WTC11 (cell line): ENCODE measurements around the gene KDM4C. TPM values are rescaled to one million over a fixed set of nuclear protein-coding genes. Genes with fewer than 3 reads are reported as not detected.

Source experiments
- ATAC-seq: fragments of 200-7000 bp; cut with Tn5 transposase; 2 replicates; pipeline ENCODE4 v1.10.0; 2021; ENCODE audit warnings: mild to moderate bottlenecking, moderate library complexity
- CTCF ChIA-PET: fragments of 300-600 bp; sonication (Branson Sonifier 250); formaldehyde crosslinking; loops from one replicate; lab custom pipeline; 2021; ENCODE audit warnings: antibody characterized with exemption; lab: Charles Lee
- POLR2A ChIA-PET: fragments of 350-600 bp; sonication (Branson Sonifier 250); formaldehyde crosslinking; loops from one replicate; lab custom pipeline; 2021; ENCODE audit warnings: antibody characterized with exemption; lab: Charles Lee
- DNase-seq: peaks from one replicate; pipeline ENCODE4 v3.0.0; 2021; ENCODE audit warnings: low spot score
- H3K27ac Mint-ChIP-seq: 2 replicates; pipeline ENCODE4 v1.8.0; 2021; ENCODE audit warnings: mixed read lengths
- H3K27me3 Mint-ChIP-seq: 2 replicates; pipeline ENCODE4 v1.8.0; 2021; ENCODE audit warnings: low read depth, mild to moderate bottlenecking, moderate library complexity, mixed read lengths
- H3K36me3 Mint-ChIP-seq: 2 replicates; pipeline ENCODE4 v1.8.0; 2021; ENCODE audit warnings: mixed read lengths
- H3K4me1 Mint-ChIP-seq: 2 replicates; pipeline ENCODE4 v1.8.0; 2022; ENCODE audit warnings: mixed read lengths
- H3K4me3 Mint-ChIP-seq: 2 replicates; pipeline ENCODE4 v1.8.0; 2021; ENCODE audit warnings: mild to moderate bottlenecking, moderate library complexity, mixed read lengths
- H3K9me3 Mint-ChIP-seq: 2 replicates; pipeline ENCODE4 v1.8.0; 2021; ENCODE audit warnings: mixed read lengths
- CBFB ChIP-seq: sonication (generic); formaldehyde crosslinking; IDR thresholded peaks from 2 replicates; pipeline ENCODE4 v1.8.1; 2022; ENCODE audit warnings: mild to moderate bottlenecking, low read depth, missing genetic modification reagents
- ELF4 ChIP-seq: sonication (generic); formaldehyde crosslinking; IDR thresholded peaks from 2 replicates; pipeline ENCODE4 v1.8.1; 2022; ENCODE audit warnings: low read depth, mild to moderate bottlenecking, moderate library complexity, missing genetic modification reagents
- GRHL2 ChIP-seq: fragments of 250-450 bp; sonication (Bioruptor Pico); IDR thresholded peaks from 2 replicates; pipeline ENCODE4 v1.8.0; 2022; ENCODE audit warnings: mild to moderate bottlenecking, moderate library complexity; ENCODE audit not compliant: insufficient replicate concordance, severe bottlenecking
- GTF2I ChIP-seq: fragments of 250-450 bp; sonication (Bioruptor Pico); conservative IDR thresholded peaks from 2 replicates; pipeline ENCODE4 v1.4.0; 2021; ENCODE audit warnings: mild to moderate bottlenecking
- HMGA2 ChIP-seq: fragments of 250-450 bp; sonication (Bioruptor Pico); IDR thresholded peaks from 2 replicates; pipeline ENCODE4 v1.4.0; 2021; ENCODE audit warnings: mild to moderate bottlenecking, moderate library complexity
- NFATC4 ChIP-seq: fragments of 250-450 bp; sonication (Bioruptor Pico); IDR thresholded peaks from 2 replicates; pipeline ENCODE4 v1.9.0; 2021; ENCODE audit warnings: mild to moderate bottlenecking
- SMAD4 ChIP-seq: sonication (generic); formaldehyde crosslinking; IDR thresholded peaks from 2 replicates; pipeline ENCODE4 v1.8.0; 2022; ENCODE audit warnings: mild to moderate bottlenecking, missing genetic modification reagents
- SP1 ChIP-seq: sonication (generic); formaldehyde crosslinking; conservative IDR thresholded peaks from 2 replicates; pipeline ENCODE4 v1.8.1; 2022; ENCODE audit warnings: missing genetic modification reagents
- TCF7 ChIP-seq: sonication (generic); formaldehyde crosslinking; IDR thresholded peaks from 2 replicates; pipeline ENCODE4 v1.8.0; 2022; ENCODE audit warnings: mild to moderate bottlenecking, low read depth, missing genetic modification reagents, moderate library complexity
- TP53 ChIP-seq: sonication (generic); formaldehyde crosslinking; IDR thresholded peaks from 2 replicates; pipeline ENCODE4 v1.8.1; 2023; ENCODE audit warnings: mild to moderate bottlenecking, missing genetic modification reagents
- ZNF317 ChIP-seq: sonication (generic); formaldehyde crosslinking; IDR thresholded peaks from 2 replicates; pipeline ENCODE4 v1.8.1; 2023; ENCODE audit warnings: low read depth, mild to moderate bottlenecking, moderate library complexity, missing genetic modification reagents, borderline replicate concordance
- ZNF423 ChIP-seq: fragments of 250-450 bp; sonication (Bioruptor Pico); IDR thresholded peaks from 2 replicates; pipeline ENCODE4 v2.1.2; 2022; ENCODE audit warnings: mild to moderate bottlenecking, moderate library complexity
- total RNA-seq: library from RNA; stranded (reverse); gene quantifications from 3 replicates; pipeline ENCODE4 v1.2.3, GENCODE V29; 2021
- TF ChIP-seq, protein P1 (sequence below): sonication (generic); formaldehyde crosslinking; IDR thresholded peaks from 2 replicates; pipeline ENCODE4 v1.8.0; 2022; ENCODE audit warnings: mild to moderate bottlenecking, missing genetic modification reagents
- TF ChIP-seq, protein P2 (sequence below): sonication (generic); formaldehyde crosslinking; IDR thresholded peaks from 2 replicates; pipeline ENCODE4 v1.8.0; 2023; ENCODE audit warnings: missing genetic modification reagents, mild to moderate bottlenecking, borderline replicate concordance
- TF ChIP-seq, protein P3 (sequence below): sonication (generic); formaldehyde crosslinking; IDR thresholded peaks from 2 replicates; pipeline ENCODE4 v1.8.1; 2022; ENCODE audit warnings: low read depth, missing genetic modification reagents, borderline replicate concordance
- TF ChIP-seq, protein P4 (sequence below): fragments of 200-600 bp; IDR thresholded peaks from 2 replicates; pipeline ENCODE4 v1.8.0; 2022; ENCODE audit warnings: antibody characterized with exemption
- TF ChIP-seq, protein P5 (sequence below): sonication (generic); formaldehyde crosslinking; IDR thresholded peaks from 2 replicates; pipeline ENCODE4 v1.8.0; 2022; ENCODE audit warnings: missing genetic modification reagents
- TF ChIP-seq, protein P6 (sequence below): fragments of 250-450 bp; sonication (Bioruptor Pico); IDR thresholded peaks from 2 replicates; pipeline ENCODE4 v1.9.0; 2021; ENCODE audit warnings: moderate library complexity, mild to moderate bottlenecking, inconsistent platforms, borderline replicate concordance

Gene KDM4C
- total RNA-seq, 1 experiment from 2014 or later: 29.2 TPM

DNA sequence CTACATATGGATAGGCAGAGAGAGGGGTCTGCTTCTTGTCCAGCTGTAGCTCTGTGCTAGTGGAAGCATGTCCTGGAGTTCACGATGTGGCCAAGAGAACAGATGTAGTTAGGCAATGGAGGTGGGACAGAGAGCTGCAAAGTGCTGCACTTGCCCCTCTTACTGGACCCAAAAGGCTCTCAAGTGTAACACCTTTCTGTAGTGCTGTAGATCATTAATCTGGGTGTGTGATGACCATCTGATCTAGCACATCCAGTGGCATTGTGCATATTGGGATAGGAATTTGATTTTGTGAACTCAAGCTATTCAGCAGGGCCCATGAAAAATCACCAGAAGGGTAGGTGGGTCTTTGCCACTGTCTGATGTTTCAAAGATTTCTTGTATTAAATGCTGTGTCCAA, 151.4 kb downstream of the KDM4C start:
- no peak overlapping the region for H3K4me3 Mint-ChIP-seq
- TF ChIP-seq ZNF423 (CRISPR knock-in tag) (no peak), TP53 (CRISPR knock-in tag) (no peak), SMAD4 (CRISPR knock-in tag) (no peak), SP1 (CRISPR knock-in tag) (no peak), GTF2I (CRISPR knock-in tag) (no peak)
- TF ChIP-seq, protein P1, sequence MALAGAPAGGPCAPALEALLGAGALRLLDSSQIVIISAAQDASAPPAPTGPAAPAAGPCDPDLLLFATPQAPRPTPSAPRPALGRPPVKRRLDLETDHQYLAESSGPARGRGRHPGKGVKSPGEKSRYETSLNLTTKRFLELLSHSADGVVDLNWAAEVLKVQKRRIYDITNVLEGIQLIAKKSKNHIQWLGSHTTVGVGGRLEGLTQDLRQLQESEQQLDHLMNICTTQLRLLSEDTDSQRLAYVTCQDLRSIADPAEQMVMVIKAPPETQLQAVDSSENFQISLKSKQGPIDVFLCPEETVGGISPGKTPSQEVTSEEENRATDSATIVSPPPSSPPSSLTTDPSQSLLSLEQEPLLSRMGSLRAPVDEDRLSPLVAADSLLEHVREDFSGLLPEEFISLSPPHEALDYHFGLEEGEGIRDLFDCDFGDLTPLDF (CRISPR knock-in tag): no peak
- TF ChIP-seq, protein P2, sequence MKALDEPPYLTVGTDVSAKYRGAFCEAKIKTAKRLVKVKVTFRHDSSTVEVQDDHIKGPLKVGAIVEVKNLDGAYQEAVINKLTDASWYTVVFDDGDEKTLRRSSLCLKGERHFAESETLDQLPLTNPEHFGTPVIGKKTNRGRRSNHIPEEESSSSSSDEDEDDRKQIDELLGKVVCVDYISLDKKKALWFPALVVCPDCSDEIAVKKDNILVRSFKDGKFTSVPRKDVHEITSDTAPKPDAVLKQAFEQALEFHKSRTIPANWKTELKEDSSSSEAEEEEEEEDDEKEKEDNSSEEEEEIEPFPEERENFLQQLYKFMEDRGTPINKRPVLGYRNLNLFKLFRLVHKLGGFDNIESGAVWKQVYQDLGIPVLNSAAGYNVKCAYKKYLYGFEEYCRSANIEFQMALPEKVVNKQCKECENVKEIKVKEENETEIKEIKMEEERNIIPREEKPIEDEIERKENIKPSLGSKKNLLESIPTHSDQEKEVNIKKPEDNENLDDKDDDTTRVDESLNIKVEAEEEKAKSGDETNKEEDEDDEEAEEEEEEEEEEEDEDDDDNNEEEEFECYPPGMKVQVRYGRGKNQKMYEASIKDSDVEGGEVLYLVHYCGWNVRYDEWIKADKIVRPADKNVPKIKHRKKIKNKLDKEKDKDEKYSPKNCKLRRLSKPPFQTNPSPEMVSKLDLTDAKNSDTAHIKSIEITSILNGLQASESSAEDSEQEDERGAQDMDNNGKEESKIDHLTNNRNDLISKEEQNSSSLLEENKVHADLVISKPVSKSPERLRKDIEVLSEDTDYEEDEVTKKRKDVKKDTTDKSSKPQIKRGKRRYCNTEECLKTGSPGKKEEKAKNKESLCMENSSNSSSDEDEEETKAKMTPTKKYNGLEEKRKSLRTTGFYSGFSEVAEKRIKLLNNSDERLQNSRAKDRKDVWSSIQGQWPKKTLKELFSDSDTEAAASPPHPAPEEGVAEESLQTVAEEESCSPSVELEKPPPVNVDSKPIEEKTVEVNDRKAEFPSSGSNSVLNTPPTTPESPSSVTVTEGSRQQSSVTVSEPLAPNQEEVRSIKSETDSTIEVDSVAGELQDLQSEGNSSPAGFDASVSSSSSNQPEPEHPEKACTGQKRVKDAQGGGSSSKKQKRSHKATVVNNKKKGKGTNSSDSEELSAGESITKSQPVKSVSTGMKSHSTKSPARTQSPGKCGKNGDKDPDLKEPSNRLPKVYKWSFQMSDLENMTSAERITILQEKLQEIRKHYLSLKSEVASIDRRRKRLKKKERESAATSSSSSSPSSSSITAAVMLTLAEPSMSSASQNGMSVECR: no peak
- TF ChIP-seq, protein P3, sequence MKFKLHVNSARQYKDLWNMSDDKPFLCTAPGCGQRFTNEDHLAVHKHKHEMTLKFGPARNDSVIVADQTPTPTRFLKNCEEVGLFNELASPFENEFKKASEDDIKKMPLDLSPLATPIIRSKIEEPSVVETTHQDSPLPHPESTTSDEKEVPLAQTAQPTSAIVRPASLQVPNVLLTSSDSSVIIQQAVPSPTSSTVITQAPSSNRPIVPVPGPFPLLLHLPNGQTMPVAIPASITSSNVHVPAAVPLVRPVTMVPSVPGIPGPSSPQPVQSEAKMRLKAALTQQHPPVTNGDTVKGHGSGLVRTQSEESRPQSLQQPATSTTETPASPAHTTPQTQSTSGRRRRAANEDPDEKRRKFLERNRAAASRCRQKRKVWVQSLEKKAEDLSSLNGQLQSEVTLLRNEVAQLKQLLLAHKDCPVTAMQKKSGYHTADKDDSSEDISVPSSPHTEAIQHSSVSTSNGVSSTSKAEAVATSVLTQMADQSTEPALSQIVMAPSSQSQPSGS (CRISPR knock-in tag): no peak
- peaks cover 44% of the 10 kb centered on the region for H3K4me1 Mint-ChIP-seq
- no peak for DNase-seq
- no peak; the same call in 1 of the 2 replicates for ATAC-seq
- no peaks in the 10 kb centered on the region for H3K9me3 Mint-ChIP-seq
- H3K27ac Mint-ChIP-seq: no peak overlapping the region; the same call in 1 of the 2 replicates
- no peaks in the 10 kb centered on the region for H3K36me3 Mint-ChIP-seq
- no peaks in the 10 kb centered on the region for H3K27me3 Mint-ChIP-seq
- POLR2A ChIA-PET: no interaction called here
- CTCF ChIA-PET: interaction anchor here (1.0 to 2.6 kb wide), 6 partner anchors 23 to 325 kb away, joined by 3 to 13 read pairs (median 5); no protein-coding TSS in a partner anchor

DNA sequence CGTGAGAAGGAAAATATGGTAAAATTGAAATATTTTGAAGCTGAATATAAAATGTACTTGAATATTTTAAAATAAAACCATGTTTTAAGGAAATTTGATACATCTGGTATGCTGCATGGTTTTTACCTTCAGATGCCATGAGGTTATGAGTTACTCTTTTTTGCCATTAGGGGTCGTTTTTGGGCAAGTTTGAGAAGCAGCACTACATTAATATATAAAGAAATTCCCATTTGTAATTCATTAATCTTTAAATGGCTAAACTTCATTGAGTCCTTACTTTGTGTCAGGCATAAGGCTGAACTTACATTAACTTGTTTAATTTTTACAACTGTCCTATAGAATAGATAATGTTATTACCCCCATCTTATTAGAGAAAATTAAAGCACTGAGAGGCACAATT, 152.3 kb downstream of the KDM4C start:
- peaks cover 50% of the 10 kb centered on the region for H3K4me1 Mint-ChIP-seq
- TF ChIP-seq TCF7 (CRISPR knock-in tag): no peak
- TF ChIP-seq, protein P4, sequence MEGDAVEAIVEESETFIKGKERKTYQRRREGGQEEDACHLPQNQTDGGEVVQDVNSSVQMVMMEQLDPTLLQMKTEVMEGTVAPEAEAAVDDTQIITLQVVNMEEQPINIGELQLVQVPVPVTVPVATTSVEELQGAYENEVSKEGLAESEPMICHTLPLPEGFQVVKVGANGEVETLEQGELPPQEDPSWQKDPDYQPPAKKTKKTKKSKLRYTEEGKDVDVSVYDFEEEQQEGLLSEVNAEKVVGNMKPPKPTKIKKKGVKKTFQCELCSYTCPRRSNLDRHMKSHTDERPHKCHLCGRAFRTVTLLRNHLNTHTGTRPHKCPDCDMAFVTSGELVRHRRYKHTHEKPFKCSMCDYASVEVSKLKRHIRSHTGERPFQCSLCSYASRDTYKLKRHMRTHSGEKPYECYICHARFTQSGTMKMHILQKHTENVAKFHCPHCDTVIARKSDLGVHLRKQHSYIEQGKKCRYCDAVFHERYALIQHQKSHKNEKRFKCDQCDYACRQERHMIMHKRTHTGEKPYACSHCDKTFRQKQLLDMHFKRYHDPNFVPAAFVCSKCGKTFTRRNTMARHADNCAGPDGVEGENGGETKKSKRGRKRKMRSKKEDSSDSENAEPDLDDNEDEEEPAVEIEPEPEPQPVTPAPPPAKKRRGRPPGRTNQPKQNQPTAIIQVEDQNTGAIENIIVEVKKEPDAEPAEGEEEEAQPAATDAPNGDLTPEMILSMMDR: 0 out of 2 replicates have a peak, but pooled peaks have one; percentile 25
- TF ChIP-seq, all 79 proteins: peak for 1
- no peaks in the 10 kb centered on the region for H3K36me3 Mint-ChIP-seq
- CTCF ChIA-PET: interaction anchor here (1.0 to 2.6 kb wide), 3 partner anchors 82 to 324 kb away, joined by 5 to 13 read pairs (median 5); no protein-coding TSS in a partner anchor
- DNase-seq (no peak), ATAC-seq (no peak)
- POLR2A ChIA-PET: no interaction called here
- H3K27ac Mint-ChIP-seq: no peak overlapping the region
- H3K9me3 Mint-ChIP-seq: no peaks in the 10 kb centered on the region
- no peaks in the 10 kb centered on the region for H3K27me3 Mint-ChIP-seq
- no peak overlapping the region for H3K4me3 Mint-ChIP-seq

DNA sequence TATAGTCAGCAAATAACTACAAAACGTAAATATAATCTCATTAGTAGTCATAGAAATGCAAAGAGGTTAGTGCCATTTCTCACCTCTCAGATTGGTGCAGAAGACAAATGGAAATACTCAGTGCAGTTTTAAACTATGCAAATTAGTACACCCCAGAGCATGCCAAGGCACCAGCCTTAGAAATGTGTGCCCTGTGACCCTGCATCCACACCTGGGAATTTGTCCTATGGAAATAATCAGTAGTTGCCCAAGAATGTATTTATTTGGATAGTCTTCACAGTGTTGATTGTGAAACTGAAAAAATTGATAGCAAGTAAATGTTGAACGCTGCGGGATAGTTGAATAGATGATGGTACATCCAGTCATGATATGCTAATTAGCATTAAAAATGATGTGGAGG, 152.7 kb downstream of the KDM4C start:
- Mint-ChIP-seq H3K36me3 (no peaks in the 10 kb centered on the region), H3K9me3 (no peaks in the 10 kb centered on the region), H3K4me3 (no peak overlapping the region), H3K4me1 (peaks cover 55% of the 10 kb centered on the region), H3K27me3 (no peaks in the 10 kb centered on the region), H3K27ac (no peak overlapping the region)
- CTCF ChIA-PET: no interaction called here
- no peak for ATAC-seq
- POLR2A ChIA-PET: no interaction called here
- DNase-seq: no peak
- TF ChIP-seq GRHL2 (CRISPR knock-in tag): no peak
- no peak for TF ChIP-seq NFATC4 (CRISPR knock-in tag)
- TF ChIP-seq CBFB (CRISPR knock-in tag): no peak
- TF ChIP-seq, protein P5, sequence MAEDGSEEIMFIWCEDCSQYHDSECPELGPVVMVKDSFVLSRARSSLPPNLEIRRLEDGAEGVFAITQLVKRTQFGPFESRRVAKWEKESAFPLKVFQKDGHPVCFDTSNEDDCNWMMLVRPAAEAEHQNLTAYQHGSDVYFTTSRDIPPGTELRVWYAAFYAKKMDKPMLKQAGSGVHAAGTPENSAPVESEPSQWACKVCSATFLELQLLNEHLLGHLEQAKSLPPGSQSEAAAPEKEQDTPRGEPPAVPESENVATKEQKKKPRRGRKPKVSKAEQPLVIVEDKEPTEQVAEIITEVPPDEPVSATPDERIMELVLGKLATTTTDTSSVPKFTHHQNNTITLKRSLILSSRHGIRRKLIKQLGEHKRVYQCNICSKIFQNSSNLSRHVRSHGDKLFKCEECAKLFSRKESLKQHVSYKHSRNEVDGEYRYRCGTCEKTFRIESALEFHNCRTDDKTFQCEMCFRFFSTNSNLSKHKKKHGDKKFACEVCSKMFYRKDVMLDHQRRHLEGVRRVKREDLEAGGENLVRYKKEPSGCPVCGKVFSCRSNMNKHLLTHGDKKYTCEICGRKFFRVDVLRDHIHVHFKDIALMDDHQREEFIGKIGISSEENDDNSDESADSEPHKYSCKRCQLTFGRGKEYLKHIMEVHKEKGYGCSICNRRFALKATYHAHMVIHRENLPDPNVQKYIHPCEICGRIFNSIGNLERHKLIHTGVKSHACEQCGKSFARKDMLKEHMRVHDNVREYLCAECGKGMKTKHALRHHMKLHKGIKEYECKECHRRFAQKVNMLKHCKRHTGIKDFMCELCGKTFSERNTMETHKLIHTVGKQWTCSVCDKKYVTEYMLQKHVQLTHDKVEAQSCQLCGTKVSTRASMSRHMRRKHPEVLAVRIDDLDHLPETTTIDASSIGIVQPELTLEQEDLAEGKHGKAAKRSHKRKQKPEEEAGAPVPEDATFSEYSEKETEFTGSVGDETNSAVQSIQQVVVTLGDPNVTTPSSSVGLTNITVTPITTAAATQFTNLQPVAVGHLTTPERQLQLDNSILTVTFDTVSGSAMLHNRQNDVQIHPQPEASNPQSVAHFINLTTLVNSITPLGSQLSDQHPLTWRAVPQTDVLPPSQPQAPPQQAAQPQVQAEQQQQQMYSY (CRISPR knock-in tag): no peak
- TF ChIP-seq ZNF317 (CRISPR knock-in tag): no peak
- TF ChIP-seq ELF4 (CRISPR knock-in tag): no peak
- TF ChIP-seq, protein P6, sequence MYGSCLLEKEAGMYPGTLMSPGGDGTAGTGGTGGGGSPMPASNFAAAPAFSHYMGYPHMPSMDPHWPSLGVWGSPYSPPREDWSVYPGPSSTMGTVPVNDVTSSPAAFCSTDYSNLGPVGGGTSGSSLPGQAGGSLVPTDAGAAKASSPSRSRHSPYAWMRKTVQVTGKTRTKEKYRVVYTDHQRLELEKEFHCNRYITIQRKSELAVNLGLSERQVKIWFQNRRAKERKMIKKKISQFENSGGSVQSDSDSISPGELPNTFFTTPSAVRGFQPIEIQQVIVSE (CRISPR knock-in tag): no peak
- no peak for TF ChIP-seq HMGA2 (CRISPR knock-in tag)
